Cardiac fibroblast (primary cell): ENCODE results near the gene SCN1A.

Source experiments
- DNase-seq, 2 donors: peaks; one replicate each; pipeline versions ENCODE4 v3.0.0 to v3.0.0-alpha.2; 2010; ENCODE audit warnings: low read depth in 2 of 2
- H3K4me3 ChIP-seq, 2 donors: replicated peaks in 1 of 2; 1 replicate in 1 of 2; 2 replicates in 1 of 2; pipeline ENCODE4 v1.5.1; 2011; ENCODE audit warnings: low read depth in 2 of 2, low read length in 2 of 2, mild to moderate bottlenecking in 2 of 2, moderate library complexity in 1 of 2
- CTCF ChIP-seq: IDR thresholded peaks from one replicate; pipeline ENCODE4 v1.5.1; 2011; ENCODE audit warnings: low read depth, mild to moderate bottlenecking, low read length, inconsistent platforms

SCN1A gene

GRCh38 chr2:166127217-166128155, at the start of gene SCN1A:
Gene SCN1A, minus strand, starts transcription at chr2:166128020. Its CDS starts 54,399 bp downstream, at chr2:166073621.
- TF ChIP-seq CTCF, result peak; percentile 51
- H3K4me3 ChIP-seq, result no peak within 1 kb of the TSS
- peak; percentile 64 to 72 for DNase-seq

- TF ChIP-seq CTCF, result no peak
- no peak for DNase-seq
- no peak overlapping the region for H3K4me3 ChIP-seq
These were observed 45.4 kb upstream of the SCN1A start for GRCh38 chr2:166173263-166173662.

GRCh38 chr2:166171216-166171615, 43.4 kb upstream of the SCN1A start:
- no peak for TF ChIP-seq CTCF
- no peak for DNase-seq
- no peak overlapping the region for H3K4me3 ChIP-seq

GRCh38 chr2:166170356-166170755, 42.5 kb upstream of the SCN1A start:
- TF ChIP-seq CTCF, result no peak
- DNase-seq, result peak; percentile 32 to 72
- H3K4me3 ChIP-seq, result no peak overlapping the region

- no peak overlapping the region for H3K4me3 ChIP-seq
- no peak for TF ChIP-seq CTCF
- peak; percentile 18 to 54 for DNase-seq
These were observed 39.6 kb upstream of the SCN1A start for GRCh38 chr2:166167449-166167848.

GRCh38 chr2:166163775-166164174, 36.0 kb upstream of the SCN1A start:
- H3K4me3 ChIP-seq, result no peak overlapping the region
- no peak for DNase-seq
- no peak for TF ChIP-seq CTCF
